HAP-1 (cell line): ENCODE measurements around the gene GRM8.

Experiments used
- DNase-seq, 2 experiments: peaks; one replicate each; pipeline ENCODE4 v3.0.0-alpha.2; 2016 to 2020; ENCODE audit warnings: low spot score in 2 of 2
- H3K27me3 ChIP-seq: fragments of 250-450 bp; sonication (Bioruptor Pico); 2 replicates; pipeline ENCODE4 v1.5.1; 2020; ENCODE audit warnings: low read depth, mild to moderate bottlenecking, moderate library complexity
- H3K36me3 ChIP-seq: fragments of 250-450 bp; sonication (Bioruptor Pico); replicated peaks from 2 replicates; pipeline ENCODE4 v1.5.1; 2020; ENCODE audit warnings: mild to moderate bottlenecking
- H3K4me1 ChIP-seq: fragments of 250-450 bp; sonication (Bioruptor Pico); 2 replicates; pipeline ENCODE4 v1.5.1; 2020; ENCODE audit warnings: mild to moderate bottlenecking
- H3K4me3 ChIP-seq: fragments of 250-450 bp; sonication (Bioruptor Pico); 2 replicates; pipeline ENCODE4 v1.5.1; 2020; ENCODE audit warnings: mild to moderate bottlenecking, moderate library complexity
- H3K9me3 ChIP-seq: fragments of 250-450 bp; sonication (Bioruptor Pico); 2 replicates; pipeline ENCODE4 v1.5.1; 2020; ENCODE audit warnings: mild to moderate bottlenecking, moderate library complexity
- in situ Hi-C: fragments of 300-500 bp; cut with MboI; formaldehyde crosslinking; loops from 3 replicates; pipeline ENCODE4 v1.14.3; 2020; ENCODE audit warnings: low sequenced_read_pairs, inconsistent platforms, mixed read lengths

GRM8 gene

DNA sequence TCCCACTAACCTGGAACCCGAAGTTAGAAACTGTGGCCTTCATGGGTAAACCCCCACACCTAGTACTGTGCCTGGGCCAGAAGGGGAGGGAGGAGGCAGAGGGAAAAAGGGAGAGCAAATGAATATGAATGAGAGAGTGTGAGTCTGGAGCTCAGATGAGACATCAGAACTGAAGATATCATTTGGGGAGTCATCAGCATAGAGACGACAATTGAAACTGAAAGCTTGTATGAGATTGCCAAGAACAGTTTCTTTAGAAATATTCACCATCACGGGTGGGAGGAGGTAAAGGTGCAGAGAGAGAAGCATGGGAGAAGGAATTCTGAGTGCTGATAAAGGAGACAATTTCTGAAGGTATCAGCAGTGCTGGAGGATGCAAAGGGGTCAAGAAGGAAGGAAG is 171.2 kb downstream of the GRM8 start:
- no peak for DNase-seq
- Histone ChIP-seq H3K27me3 (no peaks in the 10 kb centered on the region), H3K9me3 (no peaks in the 10 kb centered on the region), H3K36me3 (no peaks in the 10 kb centered on the region), H3K4me1 (no peaks in the 10 kb centered on the region), H3K4me3 (no peak overlapping the region)
- in situ Hi-C loops, result no loop called here

DNA sequence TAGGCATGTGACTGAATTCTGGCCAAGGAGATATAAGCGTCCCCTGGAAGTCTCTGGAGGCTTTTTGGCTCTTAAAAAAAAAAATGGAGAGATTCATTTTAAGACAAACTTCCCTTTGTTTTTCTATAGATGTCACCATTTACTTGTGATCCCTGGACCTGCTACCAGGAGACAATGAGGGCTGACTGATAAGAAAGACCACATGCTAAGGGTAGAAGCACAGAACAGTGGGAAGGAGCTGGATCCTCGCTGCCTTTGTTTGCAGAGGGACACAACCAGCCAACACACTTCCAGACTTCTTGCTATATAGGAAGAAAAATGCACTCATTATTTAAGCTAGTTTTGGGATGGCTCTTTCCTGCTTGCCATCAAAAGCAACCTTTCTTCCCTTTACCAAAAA is 172.2 kb downstream of the GRM8 start:
- H3K36me3 ChIP-seq, result no peaks in the 10 kb centered on the region
- in situ Hi-C loops, result no loop called here
- no peak overlapping the region for H3K4me3 ChIP-seq
- H3K4me1 ChIP-seq, result no peaks in the 10 kb centered on the region
- DNase-seq, result no peak
- H3K27me3 ChIP-seq, result no peaks in the 10 kb centered on the region
- no peaks in the 10 kb centered on the region for H3K9me3 ChIP-seq

GRCh38 chr7:127066974-127067373 is 185.8 kb downstream of the GRM8 start:
- peak in 1 of 2 experiments; percentile 9 for DNase-seq

GRCh38 chr7:127059475-127059874 is 193.3 kb downstream of the GRM8 start:
- no peaks in the 10 kb centered on the region for H3K27me3 ChIP-seq
- H3K4me1 ChIP-seq, result no peaks in the 10 kb centered on the region
- DNase-seq, result peak in 1 of 2 experiments; percentile 10

More at GRCh38 chr7:127066974-127067373, 185.8 kb downstream of the GRM8 start:
- Histone ChIP-seq H3K4me3 (no peak overlapping the region), H3K36me3 (no peaks in the 10 kb centered on the region), H3K27me3 (no peaks in the 10 kb centered on the region), H3K4me1 (no peaks in the 10 kb centered on the region), H3K9me3 (no peaks in the 10 kb centered on the region)
- in situ Hi-C loops, result no loop called here

GRCh38 chr7:127057918-127058317 is 194.8 kb downstream of the GRM8 start:
- DNase-seq, result no peak
- H3K9me3 ChIP-seq, result no peaks in the 10 kb centered on the region
- H3K27me3 ChIP-seq, result no peaks in the 10 kb centered on the region
- no peaks in the 10 kb centered on the region for H3K4me1 ChIP-seq
- in situ Hi-C loops, result no loop called here
- no peaks in the 10 kb centered on the region for H3K36me3 ChIP-seq
- no peak overlapping the region for H3K4me3 ChIP-seq

More at GRCh38 chr7:127059475-127059874, 193.3 kb downstream of the GRM8 start:
- H3K9me3 ChIP-seq, result no peaks in the 10 kb centered on the region
- no peak overlapping the region for H3K4me3 ChIP-seq
- no peaks in the 10 kb centered on the region for H3K36me3 ChIP-seq
- in situ Hi-C loops, result no loop called here

DNA sequence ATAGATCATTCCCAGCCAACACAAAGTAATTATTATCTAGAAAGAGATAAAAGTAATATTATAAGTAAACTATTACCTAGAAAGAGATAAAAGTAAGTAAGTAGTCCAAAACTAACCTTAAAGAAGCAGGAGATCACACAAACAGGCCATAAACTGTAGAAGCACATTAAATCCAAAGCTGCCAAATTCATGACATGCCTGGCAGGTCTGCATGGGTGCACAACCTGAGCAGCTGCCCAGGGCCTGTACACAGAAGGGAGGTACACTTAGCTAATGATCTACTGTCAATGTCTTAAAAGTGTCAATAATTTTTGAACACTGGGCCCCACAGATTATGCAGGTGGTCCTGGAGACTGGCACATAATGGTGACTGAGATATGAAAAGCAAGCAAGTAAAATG is 196.5 kb downstream of the GRM8 start:
- in situ Hi-C loops, result no loop called here
- Histone ChIP-seq H3K4me1 (no peaks in the 10 kb centered on the region), H3K9me3 (no peaks in the 10 kb centered on the region), H3K4me3 (no peak overlapping the region), H3K36me3 (no peaks in the 10 kb centered on the region), H3K27me3 (no peaks in the 10 kb centered on the region)
- no peak for DNase-seq

GRCh38 chr7:127047521-127047920 is 205.2 kb downstream of the GRM8 start:
- no peak for DNase-seq
- Histone ChIP-seq H3K36me3 (no peaks in the 10 kb centered on the region), H3K27me3 (no peaks in the 10 kb centered on the region), H3K9me3 (no peaks in the 10 kb centered on the region), H3K4me3 (no peak overlapping the region), H3K4me1 (no peaks in the 10 kb centered on the region)
- in situ Hi-C loops, result no loop called here

GRCh38 chr7:127041689-127042452 is 210.9 kb downstream of the GRM8 start:
- H3K4me1 ChIP-seq, result no peaks in the 10 kb centered on the region
- H3K4me3 ChIP-seq, result no peak overlapping the region
- in situ Hi-C loops, result no loop called here
- DNase-seq, result no peak
- H3K27me3 ChIP-seq, result no peaks in the 10 kb centered on the region
- no peaks in the 10 kb centered on the region for H3K36me3 ChIP-seq
- no peaks in the 10 kb centered on the region for H3K9me3 ChIP-seq

- H3K27me3 ChIP-seq, result no peaks in the 10 kb centered on the region
- in situ Hi-C loops, result no loop called here
- no peaks in the 10 kb centered on the region for H3K36me3 ChIP-seq
- H3K4me3 ChIP-seq, result no peak overlapping the region
- no peaks in the 10 kb centered on the region for H3K4me1 ChIP-seq
- no peak for DNase-seq
- no peaks in the 10 kb centered on the region for H3K9me3 ChIP-seq
Measured at GRCh38 chr7:127040042-127040441, 212.7 kb downstream of the GRM8 start.

DNA sequence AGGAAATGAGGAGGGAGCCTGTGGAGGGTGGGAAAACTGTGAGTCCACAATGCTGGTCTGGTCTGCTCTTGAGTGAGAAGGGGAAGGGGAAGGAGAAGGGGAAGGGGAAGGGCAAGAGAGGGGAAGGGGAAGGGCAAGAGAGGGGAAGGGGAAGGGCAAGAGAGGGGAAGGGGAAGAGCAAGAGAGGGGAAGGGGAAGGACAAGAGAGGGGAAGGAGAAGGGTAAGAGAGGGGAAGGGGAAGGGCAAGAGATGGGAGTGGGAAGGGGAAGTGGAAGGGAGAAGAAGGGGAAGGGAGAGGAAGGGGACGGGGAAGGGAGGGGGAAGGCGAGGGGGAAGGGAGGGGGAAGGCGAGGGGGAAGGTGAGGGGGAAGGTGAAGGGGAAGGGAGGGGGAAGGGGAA is 213.2 kb downstream of the GRM8 start:
- in situ Hi-C loops, result no loop called here
- Histone ChIP-seq H3K4me1 (no peaks in the 10 kb centered on the region), H3K4me3 (no peak overlapping the region), H3K36me3 (no peaks in the 10 kb centered on the region), H3K27me3 (no peaks in the 10 kb centered on the region), H3K9me3 (no peaks in the 10 kb centered on the region)
- no peak for DNase-seq

GRCh38 chr7:127035203-127035849 is 217.4 kb downstream of the GRM8 start:
- H3K4me1 ChIP-seq, result no peaks in the 10 kb centered on the region
- H3K36me3 ChIP-seq, result no peaks in the 10 kb centered on the region
- in situ Hi-C loops, result no loop called here
- H3K4me3 ChIP-seq, result no peak overlapping the region
- no peaks in the 10 kb centered on the region for H3K27me3 ChIP-seq
- H3K9me3 ChIP-seq, result no peaks in the 10 kb centered on the region
- no peak for DNase-seq

- Histone ChIP-seq H3K4me3 (no peak overlapping the region), H3K9me3 (no peaks in the 10 kb centered on the region), H3K27me3 (no peaks in the 10 kb centered on the region), H3K4me1 (no peaks in the 10 kb centered on the region), H3K36me3 (no peaks in the 10 kb centered on the region)
- in situ Hi-C loops, result no loop called here
- DNase-seq, result no peak
Measured at GRCh38 chr7:127034186-127034806, 218.4 kb downstream of the GRM8 start.

GRCh38 chr7:127029823-127030222 is 222.9 kb downstream of the GRM8 start:
- Histone ChIP-seq H3K4me3 (no peak overlapping the region), H3K27me3 (no peaks in the 10 kb centered on the region), H3K36me3 (no peaks in the 10 kb centered on the region), H3K4me1 (no peaks in the 10 kb centered on the region), H3K9me3 (no peaks in the 10 kb centered on the region)
- no peak for DNase-seq
- in situ Hi-C loops, result no loop called here

DNA sequence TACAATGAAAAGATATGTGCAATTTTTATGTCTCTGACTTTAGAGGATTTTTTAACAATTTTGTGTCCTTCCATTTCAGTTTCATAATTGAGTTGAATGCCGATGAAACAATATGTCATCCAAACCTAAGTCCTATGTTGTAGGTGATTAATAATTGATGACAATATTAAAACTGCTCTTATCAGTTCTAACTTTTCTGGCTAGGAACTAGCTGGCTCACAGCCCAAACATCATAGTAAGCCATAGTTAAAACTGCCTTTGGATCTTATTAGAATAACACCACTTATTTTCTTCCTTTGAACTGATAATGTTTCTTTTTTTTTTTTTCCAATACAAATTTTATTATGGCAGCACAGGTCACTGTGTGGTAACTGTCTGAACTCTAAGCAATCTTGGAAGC is 230.9 kb downstream of the GRM8 start:
- no peaks in the 10 kb centered on the region for H3K9me3 ChIP-seq
- no peaks in the 10 kb centered on the region for H3K4me1 ChIP-seq
- in situ Hi-C loops, result no loop called here
- no peaks in the 10 kb centered on the region for H3K27me3 ChIP-seq
- no peaks in the 10 kb centered on the region for H3K36me3 ChIP-seq
- no peak overlapping the region for H3K4me3 ChIP-seq
- DNase-seq, result no peak
